HS-27A (cell line): ENCODE results near the gene SNTA1.
"Not testable (repeated sequence)": the region's sequence is repeated elsewhere in the genome, so short reads cannot be mapped to it uniquely, and the experiment has no call there.

ENCODE experiments used
- DNase-seq: peaks from one replicate; pipeline ENCODE4 v3.0.0-alpha.2; 2012; ENCODE audit warnings: low read depth, missing footprints

Gene SNTA1

DNA sequence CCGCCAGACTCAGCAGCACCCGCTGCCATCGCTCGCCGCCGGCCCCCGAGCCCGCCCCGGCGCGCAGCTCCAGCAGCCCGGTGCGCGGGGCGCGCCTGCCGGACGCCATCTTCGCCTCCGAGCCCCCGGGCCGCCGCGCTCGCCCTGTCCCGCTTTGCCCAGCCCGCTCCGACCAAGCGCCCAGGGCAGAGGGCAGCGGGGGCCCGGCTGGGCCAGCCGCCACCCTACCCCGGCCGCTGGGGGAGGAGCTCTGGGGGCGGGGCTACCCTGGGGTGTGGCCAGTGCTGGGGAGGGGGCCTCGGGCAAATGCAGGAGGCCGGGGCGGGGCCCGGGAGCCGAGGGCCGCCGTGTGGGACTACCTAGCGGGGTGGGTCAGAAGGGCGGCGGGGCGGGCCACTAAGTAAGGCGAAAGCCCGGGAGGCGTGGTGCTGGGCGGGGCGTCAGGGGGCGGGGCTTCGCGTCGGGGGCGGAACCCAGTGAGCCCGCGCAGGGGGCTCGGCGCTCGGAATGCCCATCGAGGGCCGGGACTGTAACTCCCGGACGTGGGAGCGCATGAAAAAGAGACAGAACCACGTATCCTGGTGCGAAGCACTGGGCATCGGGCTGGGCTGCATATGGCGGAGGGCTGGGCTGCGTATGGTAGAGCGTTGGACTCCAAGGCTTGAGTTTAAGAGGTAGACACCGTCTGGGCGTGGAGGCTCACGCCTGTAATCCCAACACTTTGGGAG, at the start of gene SNTA1:
Gene SNTA1, minus strand, starts transcription at position 252 of the 728 bp plus-strand sequence. Its CDS starts 143 bp downstream, at position 109.
- DNase-seq: peak; percentile 57

DNA sequence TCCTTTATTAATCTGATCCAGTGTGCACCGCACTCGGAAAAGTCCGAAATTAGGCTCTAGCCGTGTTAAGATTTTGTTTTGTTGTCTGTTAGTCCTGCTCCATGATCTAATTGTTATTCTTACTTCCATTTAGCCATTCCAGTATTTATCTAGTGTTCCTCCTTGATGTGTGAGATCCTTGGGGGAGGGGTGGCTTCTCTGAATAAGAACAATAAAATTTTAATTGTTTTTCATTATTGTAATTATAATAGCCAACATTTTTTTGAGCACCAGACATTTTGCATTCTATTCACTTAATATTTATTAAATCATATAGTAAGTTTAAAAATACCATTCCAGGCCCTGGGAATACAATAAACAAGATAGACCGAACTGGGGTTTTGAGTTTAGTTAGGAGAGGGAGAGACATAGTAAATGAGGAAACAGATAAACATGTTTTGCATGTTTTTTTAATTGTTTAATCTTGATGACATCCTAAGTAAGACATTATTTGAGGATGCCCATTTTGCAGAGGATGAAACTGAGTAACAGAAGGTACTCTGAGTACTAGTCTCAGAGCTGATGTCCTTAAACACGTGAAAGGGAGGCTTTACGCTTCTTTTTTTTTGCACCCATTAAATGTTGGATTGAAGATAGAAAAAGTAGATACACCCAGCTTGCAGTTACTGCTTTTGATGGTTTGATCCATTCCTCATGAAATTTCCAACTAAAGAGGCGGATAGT, 47.5 kb upstream of the SNTA1 start:
- no peak for DNase-seq

DNA sequence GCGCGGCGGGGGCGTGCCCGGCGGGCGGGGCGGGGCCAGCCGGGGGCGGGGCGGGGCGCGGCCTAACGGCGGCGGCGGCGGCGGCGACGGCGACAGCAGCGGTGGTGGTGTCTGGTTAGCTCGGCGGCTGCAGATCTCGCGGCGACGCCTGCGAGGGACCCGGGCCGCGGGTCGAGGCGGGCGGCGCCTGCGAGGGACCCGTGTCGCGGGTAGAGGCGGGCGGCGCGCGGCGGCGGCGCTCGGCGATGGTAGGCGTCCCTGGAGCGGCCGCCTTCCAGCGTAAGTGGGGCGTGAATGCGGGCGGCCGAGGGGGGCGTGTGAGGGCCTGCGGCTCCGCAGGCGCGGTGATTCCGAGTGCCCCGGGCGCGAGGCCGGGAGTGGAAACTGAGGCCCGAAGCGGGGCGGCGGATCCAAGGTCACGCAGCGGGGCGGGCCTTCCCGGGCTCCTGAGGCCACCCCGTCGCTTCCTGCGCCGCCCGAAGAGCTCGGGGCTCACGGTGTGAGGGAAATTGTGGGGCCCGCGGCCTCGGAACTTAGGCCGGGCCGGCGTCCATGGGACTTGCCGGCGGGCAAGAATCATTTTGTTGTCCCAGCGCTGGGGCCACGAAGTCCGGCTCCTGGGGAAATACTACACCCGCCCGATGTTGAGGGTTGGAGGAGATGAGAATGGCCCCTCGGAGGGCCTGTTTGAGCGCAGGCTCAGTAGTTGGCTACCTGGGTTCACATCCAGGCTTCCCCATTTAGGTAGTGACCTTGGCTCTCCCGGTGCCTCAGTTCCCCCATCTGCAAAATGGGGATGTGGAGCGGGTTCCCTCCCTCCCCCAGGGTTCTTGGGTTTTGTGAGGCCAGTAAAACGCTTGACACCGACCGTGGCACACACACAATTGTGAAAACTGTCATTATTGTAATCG, 46.7 kb upstream of the SNTA1 start, which contains the start of gene CBFA2T2:
Gene CBFA2T2, plus strand, starts transcription at position 74 of the 911 bp plus-strand sequence. Its CDS starts 172 bp downstream, at position 246.
- DNase-seq: peak; percentile 24

DNA sequence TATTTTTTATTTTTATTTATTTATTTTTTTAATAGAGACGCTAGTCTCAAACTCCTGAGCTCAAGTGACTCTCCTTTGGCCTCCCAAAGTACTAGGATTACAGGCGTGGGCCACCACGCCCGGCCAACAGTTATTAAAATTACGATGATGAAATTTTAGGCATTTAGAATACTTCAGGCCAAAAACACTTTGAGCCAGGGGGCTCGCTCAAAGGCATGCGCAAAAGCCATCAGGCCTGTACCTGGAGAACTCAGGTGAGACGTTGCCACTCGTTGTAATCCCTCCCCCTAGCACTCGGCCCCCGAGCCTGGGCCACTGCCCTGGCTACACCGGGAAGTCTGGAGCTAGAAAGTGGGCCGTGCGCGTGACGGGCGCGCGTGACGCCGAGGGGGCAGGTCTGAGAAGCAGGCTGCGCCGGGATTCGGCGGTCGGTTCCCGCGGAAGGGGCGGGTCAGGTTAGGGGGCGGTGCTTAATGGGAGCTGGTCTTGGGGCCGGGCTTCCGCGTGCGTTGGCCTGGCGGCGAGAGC, 46.0 kb upstream of the SNTA1 start:
- DNase-seq: peak; percentile 89

DNA sequence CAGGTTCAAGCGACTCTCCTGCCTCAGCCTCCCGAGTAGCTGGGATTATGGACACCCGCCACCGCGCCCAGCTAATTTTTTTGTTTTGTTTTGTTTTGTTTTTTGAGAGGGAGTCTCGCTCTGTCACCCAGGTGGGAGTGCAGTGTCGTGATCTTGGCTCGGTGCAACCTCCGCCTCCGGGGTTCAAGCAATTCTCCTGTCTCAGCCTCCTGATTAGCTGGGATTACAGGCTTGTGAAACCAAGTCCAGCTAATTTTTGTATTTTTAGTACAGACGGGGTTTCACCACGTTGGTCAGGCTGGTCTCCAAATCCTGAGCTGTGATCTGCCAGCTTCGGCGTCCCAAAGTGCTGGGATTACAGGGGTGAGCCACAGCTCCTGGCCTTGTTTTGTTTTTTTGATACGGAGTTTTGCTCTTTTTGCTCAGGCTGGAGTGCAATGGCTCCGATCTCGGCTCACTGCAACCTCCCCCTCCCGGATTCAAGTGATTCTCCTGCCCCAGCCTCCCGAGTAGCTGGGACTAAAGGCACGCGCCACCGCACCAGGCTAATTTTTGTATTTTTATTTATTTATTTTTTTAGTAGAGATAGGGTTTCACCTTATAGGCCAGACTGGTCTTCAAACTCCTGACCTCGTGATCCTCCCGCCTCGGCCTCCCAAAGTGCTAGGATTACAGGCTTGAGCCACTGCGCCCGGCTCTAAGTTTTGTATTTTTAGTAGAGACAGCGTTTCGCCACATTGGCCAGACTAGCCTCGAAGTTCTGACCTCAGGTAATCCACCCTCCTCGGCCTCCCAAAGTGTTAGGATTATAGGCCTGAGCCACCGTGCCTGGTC, 45.3 kb upstream of the SNTA1 start:
- not testable (repeated sequence) for DNase-seq

DNA sequence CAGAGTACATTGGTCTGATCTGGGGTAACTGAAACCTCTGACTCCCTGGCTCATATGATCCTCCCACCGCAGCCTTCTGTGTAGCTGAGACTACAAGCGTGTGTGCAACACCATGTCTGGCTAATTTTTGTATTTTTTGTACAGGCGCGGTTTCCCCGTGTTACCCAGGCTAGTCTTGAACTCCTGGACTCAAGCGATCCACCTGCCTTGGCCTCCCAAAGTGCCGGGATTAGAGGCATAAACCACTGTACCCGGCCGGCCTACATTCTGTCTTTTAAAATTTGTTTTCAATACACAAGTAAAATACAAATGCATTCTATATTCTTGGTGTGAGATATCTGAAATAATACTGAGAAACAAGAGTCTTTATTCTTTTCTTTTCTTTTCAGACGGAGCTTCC, 44.6 kb upstream of the SNTA1 start:
- DNase-seq: no peak

DNA sequence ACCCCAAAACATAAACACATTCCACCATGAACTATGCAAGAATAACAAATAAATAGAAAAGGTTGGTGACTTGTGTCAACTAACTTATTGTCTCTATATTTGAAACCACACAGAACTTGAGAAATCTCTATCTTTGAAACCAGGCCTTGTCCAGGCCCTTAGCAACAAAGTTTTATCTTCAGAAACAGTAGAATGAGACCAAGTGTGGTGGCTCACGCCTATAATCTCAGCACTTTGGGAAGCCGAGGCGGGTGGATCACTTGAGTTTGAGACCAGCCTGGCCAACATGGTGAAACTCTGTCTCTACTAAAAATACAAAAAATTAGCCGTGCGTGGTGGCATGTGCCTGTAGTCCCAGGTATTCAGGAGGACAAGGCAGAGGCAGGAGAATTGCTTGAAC, 39.6 kb upstream of the SNTA1 start:
- DNase-seq: not testable (repeated sequence)

DNA sequence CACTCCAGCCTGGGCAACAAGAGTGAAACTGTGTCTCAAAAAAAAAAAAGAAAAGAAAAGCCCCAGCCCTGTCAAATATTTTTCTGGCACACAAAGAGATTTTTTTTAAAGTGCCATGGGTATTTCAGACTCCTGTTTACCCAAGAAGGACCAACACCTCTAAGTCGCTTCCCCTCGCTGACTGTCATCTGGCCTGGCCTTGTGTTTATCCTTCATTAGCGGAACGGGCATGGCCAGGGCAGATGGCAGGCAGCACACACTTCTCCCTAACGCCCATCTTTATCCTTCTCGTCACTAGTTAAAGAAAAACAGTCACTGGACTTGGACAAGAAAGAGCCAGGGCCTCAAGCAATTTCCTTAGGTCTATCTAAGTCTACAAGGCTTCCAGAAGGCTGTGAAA, 39.0 kb upstream of the SNTA1 start:
- no peak for DNase-seq

DNA sequence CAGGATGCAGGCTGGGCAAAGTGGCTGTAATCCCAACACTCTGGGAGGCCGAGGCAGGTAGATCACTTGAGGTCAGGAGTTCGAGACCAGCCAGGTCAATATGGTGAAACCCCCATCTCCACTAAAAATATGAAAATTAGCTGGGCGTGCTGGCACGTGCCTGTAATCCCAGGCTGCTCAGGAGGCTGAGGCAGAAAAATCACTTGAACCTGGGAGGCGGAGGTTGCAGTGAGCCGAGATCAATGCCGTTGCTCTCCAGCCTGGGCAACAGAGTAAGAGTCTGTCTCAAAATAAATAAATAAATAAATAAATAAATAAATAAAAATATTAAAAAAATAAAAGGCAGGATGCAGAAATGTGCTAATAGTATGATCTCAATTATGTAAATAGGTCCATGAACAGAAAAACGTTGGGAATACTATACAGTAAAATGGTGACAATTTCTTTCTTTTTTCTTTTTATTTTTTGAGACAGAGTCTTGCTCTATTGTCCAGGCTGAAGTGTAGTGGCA, 37.9 kb upstream of the SNTA1 start:
- no peak for DNase-seq

DNA sequence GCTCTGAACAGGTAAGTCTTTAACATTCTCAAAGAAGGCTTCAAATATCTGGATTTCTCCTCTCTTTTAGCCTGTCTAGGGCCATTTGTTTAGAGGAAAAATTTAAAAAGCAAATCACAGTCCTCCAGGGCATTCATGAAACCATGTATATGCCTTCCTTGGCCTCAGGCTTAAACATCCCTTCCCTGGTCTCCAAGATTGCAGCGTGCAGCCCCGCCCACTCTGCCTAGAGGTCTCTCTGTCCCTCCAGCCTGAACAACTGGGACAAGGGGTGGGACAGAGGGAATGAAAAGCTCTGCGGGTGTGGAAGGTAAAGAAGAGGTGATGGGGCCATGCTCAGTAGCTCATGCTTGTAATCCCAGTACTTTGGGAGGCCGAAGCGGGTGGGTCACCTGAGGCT, 36.5 kb upstream of the SNTA1 start:
- DNase-seq: no peak

DNA sequence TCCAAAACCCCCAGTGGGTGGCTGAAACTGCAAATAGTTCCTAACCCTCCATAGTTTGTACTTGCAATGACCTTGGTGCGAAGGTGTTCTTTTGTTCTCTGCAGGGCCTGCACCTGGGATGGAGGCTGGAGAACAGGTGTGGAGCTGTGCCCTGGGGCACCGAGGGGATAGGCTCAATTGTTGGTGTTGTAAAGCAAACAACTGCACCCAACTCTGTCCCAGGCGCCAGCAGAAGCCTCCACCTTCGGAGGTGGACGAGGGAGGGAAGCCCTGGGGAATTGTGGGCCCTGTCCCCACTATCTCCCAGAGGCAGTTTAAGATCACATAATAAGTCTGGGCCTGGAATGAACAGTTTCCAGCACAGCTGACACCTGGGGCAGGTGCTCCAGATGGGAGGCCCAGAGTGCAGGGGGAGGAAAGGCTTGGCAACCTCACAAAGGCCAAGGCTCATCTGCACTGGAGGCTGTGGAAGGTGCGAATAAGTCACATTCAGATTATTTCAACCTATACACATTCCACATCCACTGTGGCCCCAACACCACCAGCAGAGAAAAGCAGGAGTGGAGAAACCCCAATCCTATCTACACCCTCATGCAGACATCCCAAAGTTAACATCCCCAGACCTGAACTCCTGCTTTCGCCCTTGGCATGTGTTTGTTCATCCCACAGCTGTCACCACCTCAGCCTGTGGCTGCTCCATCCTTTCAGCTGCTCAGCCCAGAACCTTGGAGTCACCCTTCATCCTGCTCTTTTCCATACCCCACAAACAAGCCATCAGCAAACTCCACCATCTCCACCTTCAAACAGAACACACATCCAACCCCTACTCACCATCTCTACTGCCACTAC, 34.0 kb upstream of the SNTA1 start:
- DNase-seq: no peak

DNA sequence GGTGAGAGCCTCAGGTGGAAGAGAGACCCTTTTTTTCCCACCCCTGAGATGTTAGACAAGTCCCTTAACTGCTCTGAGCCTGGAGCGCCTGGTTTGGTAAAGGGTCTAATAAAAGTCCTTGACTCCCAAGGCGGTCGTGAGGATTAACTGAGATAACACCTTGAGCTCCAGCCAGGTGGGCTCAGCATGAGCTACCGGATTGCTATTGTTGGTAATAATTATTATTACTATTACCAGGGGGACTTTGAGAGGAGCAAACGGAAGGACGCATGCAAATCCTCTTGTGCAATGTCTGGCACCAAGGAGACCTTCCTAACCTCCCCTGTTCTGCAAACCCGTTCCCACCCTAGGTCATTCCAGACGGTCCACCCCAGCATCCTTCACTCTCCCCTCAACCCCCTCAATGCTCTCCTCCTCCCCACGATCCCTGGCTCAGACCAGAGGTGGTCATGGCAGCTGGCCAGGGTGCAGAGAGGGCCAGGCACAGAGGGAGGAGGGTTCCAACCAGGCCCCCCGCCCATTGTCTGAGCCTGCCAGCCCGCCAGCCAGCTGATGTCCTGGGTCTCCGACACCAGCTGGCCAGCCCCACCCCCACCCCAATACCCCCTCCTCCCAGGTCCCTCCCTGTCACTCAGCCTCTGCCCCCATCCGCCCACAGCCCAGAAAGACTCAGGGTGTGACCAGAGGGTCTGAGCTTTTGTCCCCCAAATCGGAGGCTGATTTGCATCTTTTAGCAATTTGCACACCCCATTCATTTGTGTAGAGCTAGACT, 32.0 kb upstream of the SNTA1 start:
- DNase-seq: no peak

DNA sequence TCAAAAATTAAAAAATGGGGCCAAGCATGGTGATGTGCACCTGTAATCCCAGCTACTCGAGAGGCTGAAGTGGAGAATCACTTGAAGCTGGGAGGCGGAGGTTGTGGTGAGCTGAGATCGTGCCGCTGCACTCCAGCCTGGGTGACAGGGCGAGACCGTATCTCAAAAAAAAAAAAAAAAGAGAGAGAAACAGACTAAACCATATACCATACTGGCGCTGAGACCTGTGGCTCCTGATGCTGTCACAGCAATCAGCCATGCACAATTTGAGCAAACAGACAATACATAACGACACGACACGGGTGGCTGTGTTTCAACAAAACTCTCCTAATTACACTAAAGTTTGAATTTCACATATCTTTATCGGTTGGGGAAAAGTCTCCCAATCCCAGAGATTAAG, 31.4 kb upstream of the SNTA1 start:
- DNase-seq: no peak

DNA sequence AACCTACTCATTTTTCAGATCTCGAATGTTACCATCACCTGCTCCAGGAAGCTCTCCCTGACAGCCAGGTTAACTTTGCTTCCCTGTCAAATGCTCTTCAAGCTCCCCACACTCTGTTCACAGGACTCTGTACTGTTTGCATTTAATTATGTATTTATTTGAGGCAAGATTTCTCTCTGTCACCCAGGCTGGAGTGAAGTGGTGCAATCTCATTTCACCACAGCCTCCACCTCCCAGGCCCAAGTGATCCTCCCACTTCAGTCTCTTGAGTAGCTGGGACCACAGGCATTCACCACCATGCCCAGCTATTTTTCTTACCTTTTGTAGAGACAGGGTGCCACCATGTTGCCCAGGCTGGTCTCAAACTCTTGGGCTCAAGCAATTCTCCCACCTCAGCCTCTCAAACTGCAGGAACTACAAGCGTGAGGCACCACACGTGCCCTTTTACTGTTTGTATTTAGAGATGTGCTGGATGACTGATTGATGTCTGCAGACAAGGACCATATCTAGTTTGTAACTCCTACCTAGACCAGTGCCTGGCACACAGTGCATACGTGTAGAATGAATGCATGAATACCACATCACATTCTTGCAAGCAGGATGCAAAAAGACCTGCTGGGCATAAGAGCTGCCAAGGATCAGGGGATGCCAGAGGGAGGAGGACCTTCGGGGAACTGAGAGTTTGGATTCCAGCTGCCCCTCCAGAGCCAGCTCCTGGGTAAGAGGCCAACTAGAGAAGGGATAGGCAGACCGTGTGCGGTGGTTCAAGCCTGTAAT, 30.7 kb upstream of the SNTA1 start:
- no peak for DNase-seq

DNA sequence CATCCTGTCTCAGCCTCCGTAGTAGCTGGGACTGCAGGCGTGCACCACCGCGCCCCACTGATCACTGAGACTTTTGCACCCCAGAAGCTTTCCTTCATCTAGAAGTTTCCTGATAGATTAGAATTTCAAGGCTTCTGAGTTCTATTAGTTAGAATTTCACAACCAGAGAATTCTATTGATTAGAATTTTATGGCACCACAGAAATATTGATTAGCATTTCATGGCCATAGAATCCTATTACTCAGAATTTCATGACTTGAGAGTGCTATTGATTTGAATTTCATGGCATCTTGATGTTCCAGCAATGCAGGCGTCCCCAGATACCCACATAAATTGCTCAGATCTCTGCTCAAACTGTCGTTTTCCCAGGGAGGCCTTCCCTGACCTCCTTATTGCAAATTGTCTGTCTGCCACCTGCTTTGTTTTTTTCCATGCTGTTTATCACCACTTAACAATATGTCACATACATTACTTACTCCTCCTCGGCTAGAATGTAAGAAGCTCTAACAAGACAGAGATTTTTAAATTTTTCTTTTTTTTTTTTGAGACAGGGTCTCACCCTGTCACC, 29.4 kb upstream of the SNTA1 start:
- DNase-seq: no peak

DNA sequence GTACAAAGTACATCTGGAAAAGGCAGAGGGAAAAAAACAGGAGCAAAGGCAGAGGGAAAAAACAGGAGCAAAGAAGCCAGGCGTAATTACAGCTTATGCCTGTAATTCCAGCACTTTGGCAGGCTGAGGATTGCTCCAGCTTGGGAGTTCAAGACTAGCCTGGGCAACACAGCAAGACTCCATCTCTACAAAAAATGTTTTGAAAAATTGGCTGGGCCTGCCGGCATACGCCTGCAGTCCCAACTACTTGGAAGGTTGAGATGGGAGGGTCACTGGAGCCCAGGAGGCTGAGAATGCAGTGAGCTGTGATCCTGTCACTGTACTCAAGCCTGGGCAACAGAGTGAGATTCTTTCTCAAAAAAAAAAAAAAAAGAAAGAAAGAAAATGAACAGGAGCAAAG, 27.3 kb upstream of the SNTA1 start:
- DNase-seq: no peak

DNA sequence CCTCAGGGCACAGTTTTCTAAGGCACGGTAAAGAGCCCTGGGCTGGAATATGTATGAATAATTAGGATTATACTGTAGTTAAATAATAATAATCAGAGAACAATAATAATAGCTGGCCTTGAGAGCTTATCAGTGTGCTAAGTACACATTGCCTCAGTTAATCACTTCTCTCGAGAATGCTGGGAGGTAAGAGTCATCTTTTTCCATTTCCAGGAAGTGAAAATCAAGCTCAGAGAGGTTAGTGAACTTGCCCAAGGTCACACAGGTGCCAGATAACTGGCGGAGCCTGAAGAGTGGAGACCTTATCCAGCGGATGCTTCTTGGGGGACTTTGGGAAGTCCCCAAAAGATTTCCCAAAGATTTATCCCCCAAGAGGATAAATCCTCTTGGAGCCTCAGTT, 26.9 kb upstream of the SNTA1 start:
- DNase-seq: no peak

DNA sequence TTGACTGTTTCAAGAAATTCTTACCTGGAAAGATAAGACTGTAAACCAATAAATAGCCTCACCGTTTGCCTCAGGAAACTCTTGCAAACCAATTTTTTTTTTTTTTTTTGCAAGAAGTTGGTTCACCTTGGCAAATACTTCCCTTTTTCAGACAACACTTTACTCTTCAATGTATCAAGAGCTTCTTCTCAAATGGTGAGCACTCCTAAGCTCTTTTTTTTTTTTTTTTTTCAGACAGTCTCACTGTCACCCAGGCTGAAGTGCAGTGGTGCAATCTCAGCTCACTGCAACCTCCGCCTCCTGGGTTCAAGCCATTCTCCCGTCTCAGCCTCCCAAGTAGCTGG, 22.7 kb upstream of the SNTA1 start:
- DNase-seq: no peak
